ENCODE measurements around the gene UBASH3A. TPM values are rescaled to one million over a fixed set of nuclear protein-coding genes. Genes with fewer than 3 reads are reported as not detected.

UBASH3A gene
- total RNA-seq, 1 donor from 2014 or later = not detected

- no peak for FAIRE-seq
- TF ChIP-seq, protein P1, sequence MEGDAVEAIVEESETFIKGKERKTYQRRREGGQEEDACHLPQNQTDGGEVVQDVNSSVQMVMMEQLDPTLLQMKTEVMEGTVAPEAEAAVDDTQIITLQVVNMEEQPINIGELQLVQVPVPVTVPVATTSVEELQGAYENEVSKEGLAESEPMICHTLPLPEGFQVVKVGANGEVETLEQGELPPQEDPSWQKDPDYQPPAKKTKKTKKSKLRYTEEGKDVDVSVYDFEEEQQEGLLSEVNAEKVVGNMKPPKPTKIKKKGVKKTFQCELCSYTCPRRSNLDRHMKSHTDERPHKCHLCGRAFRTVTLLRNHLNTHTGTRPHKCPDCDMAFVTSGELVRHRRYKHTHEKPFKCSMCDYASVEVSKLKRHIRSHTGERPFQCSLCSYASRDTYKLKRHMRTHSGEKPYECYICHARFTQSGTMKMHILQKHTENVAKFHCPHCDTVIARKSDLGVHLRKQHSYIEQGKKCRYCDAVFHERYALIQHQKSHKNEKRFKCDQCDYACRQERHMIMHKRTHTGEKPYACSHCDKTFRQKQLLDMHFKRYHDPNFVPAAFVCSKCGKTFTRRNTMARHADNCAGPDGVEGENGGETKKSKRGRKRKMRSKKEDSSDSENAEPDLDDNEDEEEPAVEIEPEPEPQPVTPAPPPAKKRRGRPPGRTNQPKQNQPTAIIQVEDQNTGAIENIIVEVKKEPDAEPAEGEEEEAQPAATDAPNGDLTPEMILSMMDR (IDR thresholded peaks at IDR 0.05; ENCODE audit: insufficient read depth, low read length, severe bottlenecking) = no peak
- Histone ChIP-seq H3K4me3 (ENCODE audit: low read depth, low read length) (no peak overlapping the region), H3K27me3 (ENCODE audit: control insufficient read depth, insufficient read depth, low read length) (peaks cover 1% of the 10 kb centered on the region), H3K36me3 (ENCODE audit: control insufficient read depth, insufficient read depth, low read length) (no peaks in the 10 kb centered on the region)
- DNase-seq (ENCODE audit: low read depth) = no peak
Observed at GRCh38 chr21:42387843-42388340, 15.8 kb upstream of the UBASH3A start.

DNA sequence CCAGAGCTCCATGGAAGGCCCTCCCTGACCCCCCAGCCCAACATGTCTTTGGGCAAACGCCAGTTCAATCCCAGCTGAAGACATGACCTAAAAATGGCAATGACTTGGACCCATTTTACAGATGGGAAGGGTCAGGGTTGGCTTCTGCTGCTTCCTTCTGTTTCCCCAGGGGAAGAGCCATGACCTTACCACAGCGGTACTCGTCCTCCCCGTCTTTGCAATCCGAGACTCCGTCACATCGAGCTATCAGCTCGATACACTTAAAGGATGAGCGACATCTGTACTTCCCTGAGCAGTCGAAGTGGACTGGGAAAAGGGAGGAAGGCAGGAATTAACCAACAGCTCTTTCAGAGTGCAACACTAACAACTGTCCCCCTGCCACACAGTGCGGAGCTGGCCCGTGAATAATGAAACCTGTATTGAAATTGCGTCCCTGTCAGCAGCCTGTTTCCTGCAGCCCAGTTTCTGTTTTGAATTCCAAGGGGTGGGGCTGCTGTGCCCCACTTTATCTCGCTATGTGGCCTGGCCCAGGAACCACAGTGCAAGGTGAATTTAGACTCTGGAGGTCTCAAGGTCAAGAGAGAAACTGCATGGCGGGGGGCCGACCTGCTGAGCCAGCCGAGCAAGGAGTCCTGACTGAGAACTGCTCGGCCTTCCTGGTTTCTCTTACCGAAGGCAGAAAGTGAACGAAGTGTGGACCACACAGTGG is 14.8 kb upstream of the UBASH3A start:
- TF ChIP-seq, protein P1 (IDR thresholded peaks at IDR 0.05; ENCODE audit: insufficient read depth, low read length, severe bottlenecking) = no peak
- H3K27me3 ChIP-seq (ENCODE audit: control insufficient read depth, insufficient read depth, low read length) = peaks cover 1% of the 10 kb centered on the region
- no peaks in the 10 kb centered on the region for H3K36me3 ChIP-seq (ENCODE audit: control insufficient read depth, insufficient read depth, low read length)
- FAIRE-seq = no peak
- H3K4me3 ChIP-seq (ENCODE audit: low read depth, low read length) = no peak overlapping the region
- DNase-seq (ENCODE audit: low read depth) = no peak

GRCh38 chr21:42389449-42389835 is 14.3 kb upstream of the UBASH3A start:
- FAIRE-seq = no peak
- Histone ChIP-seq H3K27me3 (ENCODE audit: control insufficient read depth, insufficient read depth, low read length) (peaks cover 1% of the 10 kb centered on the region), H3K36me3 (ENCODE audit: control insufficient read depth, insufficient read depth, low read length) (no peaks in the 10 kb centered on the region), H3K4me3 (ENCODE audit: low read depth, low read length) (no peak overlapping the region)
- DNase-seq (ENCODE audit: low read depth) = no peak
- TF ChIP-seq, protein P1 (IDR thresholded peaks at IDR 0.05; ENCODE audit: insufficient read depth, low read length, severe bottlenecking) = no peak

DNA sequence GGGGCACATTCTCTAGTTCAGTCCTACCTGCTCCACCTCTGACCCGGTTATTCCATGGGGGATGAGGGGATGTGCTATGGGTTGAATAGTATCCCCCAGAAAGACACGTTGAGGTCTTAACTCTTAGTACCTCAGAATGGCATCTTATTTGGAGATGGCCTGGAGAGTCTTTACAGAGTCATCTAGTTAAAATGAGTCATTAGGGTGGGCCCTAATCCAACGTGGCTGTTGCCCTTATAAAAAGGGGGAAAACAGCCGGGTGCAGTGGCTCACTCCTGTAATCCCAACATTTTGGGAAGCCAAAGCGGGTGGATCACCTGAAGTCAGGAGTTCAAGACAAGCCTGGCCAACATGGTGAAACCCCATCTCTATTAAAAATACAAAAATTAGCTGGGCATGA is 13.5 kb upstream of the UBASH3A start:
- TF ChIP-seq, protein P1 (IDR thresholded peaks at IDR 0.05; ENCODE audit: insufficient read depth, low read length, severe bottlenecking) = no peak

GRCh38 chr21:42390696-42391095 is 13.0 kb upstream of the UBASH3A start:
- DNase-seq (ENCODE audit: low read depth) (no peak), FAIRE-seq (no peak)
- H3K27me3 ChIP-seq (ENCODE audit: control insufficient read depth, insufficient read depth, low read length) = peaks cover 1% of the 10 kb centered on the region
- no peaks in the 10 kb centered on the region for H3K36me3 ChIP-seq (ENCODE audit: control insufficient read depth, insufficient read depth, low read length)
- H3K4me3 ChIP-seq (ENCODE audit: low read depth, low read length) = no peak overlapping the region
- TF ChIP-seq, protein P1 (IDR thresholded peaks at IDR 0.05; ENCODE audit: insufficient read depth, low read length, severe bottlenecking) = no peak

More for the DNA sequence above, 13.5 kb upstream of the UBASH3A start:
- Histone ChIP-seq H3K36me3 (ENCODE audit: control insufficient read depth, insufficient read depth, low read length) (no peaks in the 10 kb centered on the region), H3K4me3 (ENCODE audit: low read depth, low read length) (no peak overlapping the region), H3K27me3 (ENCODE audit: control insufficient read depth, insufficient read depth, low read length) (peaks cover 1% of the 10 kb centered on the region)
- FAIRE-seq (no peak), DNase-seq (ENCODE audit: low read depth) (no peak)

GRCh38 chr21:42391297-42391696 is 12.4 kb upstream of the UBASH3A start:
- H3K36me3 ChIP-seq (ENCODE audit: control insufficient read depth, insufficient read depth, low read length) = no peaks in the 10 kb centered on the region
- no peak for DNase-seq (ENCODE audit: low read depth)
- H3K4me3 ChIP-seq (ENCODE audit: low read depth, low read length) = no peak overlapping the region
- H3K27me3 ChIP-seq (ENCODE audit: control insufficient read depth, insufficient read depth, low read length) = peaks cover 1% of the 10 kb centered on the region
- FAIRE-seq = no peak
- TF ChIP-seq, protein P1 (IDR thresholded peaks at IDR 0.05; ENCODE audit: insufficient read depth, low read length, severe bottlenecking) = no peak

Measured in bronchial epithelial cell (primary cell).